ENCODE results near the gene BBS9.

BBS9 gene

GRCh38 chr7:33243319-33243881 lies 114.0 kb downstream of the BBS9 start:
- TF ChIP-seq CTCF (conservative IDR thresholded peaks at IDR 0.05; ENCODE audit: low read depth, low read length): peak; percentile 78
- Histone ChIP-seq H2AFZ (ENCODE audit: low read depth) (no peak overlapping the region), H3K9ac (no peak overlapping the region), H3K79me2 (ENCODE audit: insufficient read depth, low read depth) (no peaks in the 10 kb centered on the region), H3K27ac (no peak overlapping the region), H3K4me2 (no peak overlapping the region), H3K4me1 (ENCODE audit: low read depth, poor library complexity, severe bottlenecking) (no peaks in the 10 kb centered on the region), H3K27me3 (ENCODE audit: insufficient read depth, low read depth) (no peaks in the 10 kb centered on the region), H3K4me3 (IDR thresholded peaks at IDR 0.05; ENCODE audit: insufficient read depth, low read depth, low read length) (no peak overlapping the region), H3K36me3 (ENCODE audit: insufficient read depth) (no peaks in the 10 kb centered on the region), H4K20me1 (ENCODE audit: insufficient read depth) (no peaks in the 10 kb centered on the region)

GRCh38 chr7:33248671-33249070 lies 119.3 kb downstream of the BBS9 start:
- no peak overlapping the region for H3K27ac ChIP-seq
- H3K27me3 ChIP-seq (ENCODE audit: insufficient read depth, low read depth): no peaks in the 10 kb centered on the region
- H3K36me3 ChIP-seq (ENCODE audit: insufficient read depth): no peaks in the 10 kb centered on the region
- H3K9ac ChIP-seq: no peak overlapping the region
- no peak overlapping the region for H3K4me3 ChIP-seq (IDR thresholded peaks at IDR 0.05; ENCODE audit: insufficient read depth, low read depth, low read length)
- H3K4me2 ChIP-seq: no peak overlapping the region
- no peaks in the 10 kb centered on the region for H3K4me1 ChIP-seq (ENCODE audit: low read depth, poor library complexity, severe bottlenecking)
- H2AFZ ChIP-seq (ENCODE audit: low read depth): no peak overlapping the region
- no peaks in the 10 kb centered on the region for H4K20me1 ChIP-seq (ENCODE audit: insufficient read depth)
- no peak for TF ChIP-seq CTCF (conservative IDR thresholded peaks at IDR 0.05; ENCODE audit: low read depth, low read length)
- H3K79me2 ChIP-seq (ENCODE audit: insufficient read depth, low read depth): no peaks in the 10 kb centered on the region

GRCh38 chr7:33250421-33250871 lies 121.1 kb downstream of the BBS9 start:
- H3K27ac ChIP-seq: no peak overlapping the region
- no peaks in the 10 kb centered on the region for H3K4me1 ChIP-seq (ENCODE audit: low read depth, poor library complexity, severe bottlenecking)
- no peaks in the 10 kb centered on the region for H3K79me2 ChIP-seq (ENCODE audit: insufficient read depth, low read depth)
- no peak for TF ChIP-seq CTCF (conservative IDR thresholded peaks at IDR 0.05; ENCODE audit: low read depth, low read length)
- no peak overlapping the region for H2AFZ ChIP-seq (ENCODE audit: low read depth)
- no peak overlapping the region for H3K4me3 ChIP-seq (IDR thresholded peaks at IDR 0.05; ENCODE audit: insufficient read depth, low read depth, low read length)
- H3K27me3 ChIP-seq (ENCODE audit: insufficient read depth, low read depth): no peaks in the 10 kb centered on the region
- H3K4me2 ChIP-seq: no peak overlapping the region
- no peaks in the 10 kb centered on the region for H3K36me3 ChIP-seq (ENCODE audit: insufficient read depth)
- H3K9ac ChIP-seq: no peak overlapping the region
- H4K20me1 ChIP-seq (ENCODE audit: insufficient read depth): no peaks in the 10 kb centered on the region

GRCh38 chr7:33251301-33251700 lies 121.9 kb downstream of the BBS9 start:
- Histone ChIP-seq H3K27ac (no peak overlapping the region), H3K4me2 (no peak overlapping the region), H3K79me2 (ENCODE audit: insufficient read depth, low read depth) (no peaks in the 10 kb centered on the region), H3K4me1 (ENCODE audit: low read depth, poor library complexity, severe bottlenecking) (no peaks in the 10 kb centered on the region), H3K27me3 (ENCODE audit: insufficient read depth, low read depth) (no peaks in the 10 kb centered on the region), H4K20me1 (ENCODE audit: insufficient read depth) (no peaks in the 10 kb centered on the region), H3K9ac (no peak overlapping the region), H2AFZ (ENCODE audit: low read depth) (no peak overlapping the region), H3K36me3 (ENCODE audit: insufficient read depth) (no peaks in the 10 kb centered on the region), H3K4me3 (IDR thresholded peaks at IDR 0.05; ENCODE audit: insufficient read depth, low read depth, low read length) (no peak overlapping the region)
- no peak for TF ChIP-seq CTCF (conservative IDR thresholded peaks at IDR 0.05; ENCODE audit: low read depth, low read length)

Data from KMS-11 (cell line).